MM.1S (cell line): ENCODE results near the gene CDH6.

Experiments used
- EZH2 ChIP-seq: fragments of 300-600 bp; sonication (generic); optimal IDR thresholded peaks from 2 replicates; pipeline ENCODE3; 2017; ENCODE audit warnings: low read depth, mild to moderate bottlenecking, antibody characterized with exemption, low read length, mixed read lengths
- EZH2phosphoT487 ChIP-seq: fragments of 300-600 bp; sonication (generic); IDR thresholded peaks from 2 replicates; pipeline ENCODE4 v1.6.1; 2018; ENCODE audit warnings: antibody characterized with exemption, low read length
- TF ChIP-seq, protein P1 (sequence below): fragments of 300-600 bp; sonication (generic); IDR thresholded peaks from 2 replicates; pipeline ENCODE4 v1.5.1; 2016; ENCODE audit warnings: antibody characterized with exemption, low read length, mixed read lengths

DNA sequence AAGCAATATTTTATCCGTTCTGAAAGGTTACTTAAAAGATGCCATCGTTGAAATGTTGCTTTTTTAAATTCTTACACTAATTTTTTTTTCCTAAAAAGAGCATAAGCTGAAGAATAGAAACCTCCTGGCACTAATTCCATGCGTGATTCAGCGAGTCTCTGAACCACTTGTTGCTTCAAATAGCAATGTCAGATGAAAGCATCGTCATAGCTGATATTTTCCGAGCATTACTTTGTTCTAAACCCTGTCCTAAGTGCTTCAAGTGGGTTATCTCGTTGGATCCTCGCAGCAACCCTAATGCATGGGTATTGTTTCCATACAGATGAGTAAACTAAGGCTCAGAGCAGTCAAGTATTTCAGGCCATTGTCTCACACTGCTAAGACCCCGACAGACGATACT, 79.7 kb downstream of the CDH6 start:
- TF ChIP-seq, protein P1, sequence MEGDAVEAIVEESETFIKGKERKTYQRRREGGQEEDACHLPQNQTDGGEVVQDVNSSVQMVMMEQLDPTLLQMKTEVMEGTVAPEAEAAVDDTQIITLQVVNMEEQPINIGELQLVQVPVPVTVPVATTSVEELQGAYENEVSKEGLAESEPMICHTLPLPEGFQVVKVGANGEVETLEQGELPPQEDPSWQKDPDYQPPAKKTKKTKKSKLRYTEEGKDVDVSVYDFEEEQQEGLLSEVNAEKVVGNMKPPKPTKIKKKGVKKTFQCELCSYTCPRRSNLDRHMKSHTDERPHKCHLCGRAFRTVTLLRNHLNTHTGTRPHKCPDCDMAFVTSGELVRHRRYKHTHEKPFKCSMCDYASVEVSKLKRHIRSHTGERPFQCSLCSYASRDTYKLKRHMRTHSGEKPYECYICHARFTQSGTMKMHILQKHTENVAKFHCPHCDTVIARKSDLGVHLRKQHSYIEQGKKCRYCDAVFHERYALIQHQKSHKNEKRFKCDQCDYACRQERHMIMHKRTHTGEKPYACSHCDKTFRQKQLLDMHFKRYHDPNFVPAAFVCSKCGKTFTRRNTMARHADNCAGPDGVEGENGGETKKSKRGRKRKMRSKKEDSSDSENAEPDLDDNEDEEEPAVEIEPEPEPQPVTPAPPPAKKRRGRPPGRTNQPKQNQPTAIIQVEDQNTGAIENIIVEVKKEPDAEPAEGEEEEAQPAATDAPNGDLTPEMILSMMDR = no peak
- TF ChIP-seq EZH2 (no peak), EZH2phosphoT487 (no peak)
